TTC549 (cell line): ENCODE measurements around the gene FBRSL1.

Experiments used
- FAIRE-seq: peaks from 2 replicates; lab custom pipeline; 2012; peaks lifted over from hg19 to GRCh38; lab: Jason Lieb, UNC

FBRSL1 gene

GRCh38 chr12:132511516-132512196, 21.7 kb downstream of the FBRSL1 start:
- FAIRE-seq, result no peak

GRCh38 chr12:132512197-132513069, 22.5 kb downstream of the FBRSL1 start:
- no peak for FAIRE-seq

GRCh38 chr12:132513070-132513398, 23.1 kb downstream of the FBRSL1 start:
- FAIRE-seq, result no peak

GRCh38 chr12:132513458-132514135, 23.6 kb downstream of the FBRSL1 start:
- no peak for FAIRE-seq

GRCh38 chr12:132514216-132514820, 24.4 kb downstream of the FBRSL1 start:
- no peak for FAIRE-seq

- FAIRE-seq, result no peak
These were observed 24.9 kb downstream of the FBRSL1 start for GRCh38 chr12:132514838-132515237.

GRCh38 chr12:132516095-132517012, 26.4 kb downstream of the FBRSL1 start:
- FAIRE-seq, result no peak

GRCh38 chr12:132517013-132517739, 27.2 kb downstream of the FBRSL1 start:
- no peak for FAIRE-seq

GRCh38 chr12:132517740-132518100, 27.8 kb downstream of the FBRSL1 start:
- no peak for FAIRE-seq

- FAIRE-seq, result no peak
These were observed 28.5 kb downstream of the FBRSL1 start for GRCh38 chr12:132518354-132518992.

- no peak for FAIRE-seq
These were observed 30.7 kb downstream of the FBRSL1 start for GRCh38 chr12:132520421-132521199.

- no peak for FAIRE-seq
These were observed 31.2 kb downstream of the FBRSL1 start for GRCh38 chr12:132521200-132521580.

GRCh38 chr12:132521712-132522292, 31.9 kb downstream of the FBRSL1 start:
- no peak for FAIRE-seq

GRCh38 chr12:132522592-132523380, 32.8 kb downstream of the FBRSL1 start:
- no peak for FAIRE-seq

- FAIRE-seq, result no peak
These were observed 33.8 kb downstream of the FBRSL1 start for GRCh38 chr12:132523576-132524331.

- no peak for FAIRE-seq
These were observed 34.5 kb downstream of the FBRSL1 start for GRCh38 chr12:132524405-132524804.

- no peak for FAIRE-seq
These were observed 35.3 kb downstream of the FBRSL1 start for GRCh38 chr12:132525011-132525832.
